ENCODE results near the gene SCN4B.

Gene SCN4B

GRCh38 chr11:118152020-118152551 is 537 bp downstream of the SCN4B start:
- no peak for DNase-seq (ENCODE audit: low read depth in 2 of 2)

GRCh38 chr11:118151431-118151830 is 1.2 kb downstream of the SCN4B start:
- DNase-seq (ENCODE audit: low read depth in 2 of 2), result no peak

GRCh38 chr11:118149493-118149892 is 3.1 kb downstream of the SCN4B start:
- no peak for DNase-seq (ENCODE audit: low read depth in 2 of 2)

- no peak for DNase-seq (ENCODE audit: low read depth in 2 of 2)
Observed at GRCh38 chr11:118148856-118149255, 3.8 kb downstream of the SCN4B start.

GRCh38 chr11:118148240-118148639 is 4.4 kb downstream of the SCN4B start:
- DNase-seq (ENCODE audit: low read depth in 2 of 2), result no peak

GRCh38 chr11:118147502-118147901 is 5.1 kb downstream of the SCN4B start:
- DNase-seq (ENCODE audit: low read depth in 2 of 2), result no peak

- DNase-seq (ENCODE audit: low read depth in 2 of 2), result no peak
Observed at GRCh38 chr11:118146554-118146953, 6.1 kb downstream of the SCN4B start.

GRCh38 chr11:118145285-118146227 is 7.1 kb downstream of the SCN4B start:
- DNase-seq (ENCODE audit: low read depth in 2 of 2), result peak; percentile 11 to 13

- DNase-seq (ENCODE audit: low read depth in 2 of 2), result no peak
Observed at GRCh38 chr11:118144301-118145268, 8.0 kb downstream of the SCN4B start.

GRCh38 chr11:118143661-118144185 is 8.9 kb downstream of the SCN4B start:
- DNase-seq (ENCODE audit: low read depth in 2 of 2), result no peak

GRCh38 chr11:118142809-118143208 is 9.8 kb downstream of the SCN4B start:
- no peak for DNase-seq (ENCODE audit: low read depth in 2 of 2)

GRCh38 chr11:118142081-118142480 is 10.5 kb downstream of the SCN4B start:
- DNase-seq (ENCODE audit: low read depth in 2 of 2), result no peak

GRCh38 chr11:118139578-118139977 is 13.0 kb downstream of the SCN4B start:
- DNase-seq (ENCODE audit: low read depth in 2 of 2), result no peak

- DNase-seq (ENCODE audit: low read depth in 2 of 2), result no peak
Observed at GRCh38 chr11:118138839-118139420, 13.7 kb downstream of the SCN4B start.

GRCh38 chr11:118136801-118137200 is 15.8 kb downstream of the SCN4B start:
- DNase-seq (ENCODE audit: low read depth in 2 of 2), result no peak

GRCh38 chr11:118136341-118136740 is 16.3 kb downstream of the SCN4B start:
- no peak for DNase-seq (ENCODE audit: low read depth in 2 of 2)

GRCh38 chr11:118135796-118136165 is 16.8 kb downstream of the SCN4B start:
- DNase-seq (ENCODE audit: low read depth in 2 of 2), result no peak

GRCh38 chr11:118135051-118135795 is 17.4 kb downstream of the SCN4B start:
- DNase-seq (ENCODE audit: low read depth in 2 of 2), result no peak

- DNase-seq (ENCODE audit: low read depth in 2 of 2), result no peak
Observed at GRCh38 chr11:118133816-118134215, 18.8 kb downstream of the SCN4B start.

GRCh38 chr11:118132385-118133151 is 20.1 kb downstream of the SCN4B start:
- DNase-seq (ENCODE audit: low read depth in 2 of 2), result no peak
